Measurements from ENCODE around the gene CRYBB2.

CRYBB2 gene

GRCh38 chr22:25182131-25183110 lies 37.0 kb upstream of the CRYBB2 start:
- Mint-ChIP-seq H3K4me3 (no peak overlapping the region), H3K4me1 (no peaks in the 10 kb centered on the region), H3K9me3 (no peaks in the 10 kb centered on the region), H3K36me3 (ENCODE audit: insufficient read depth) (peaks cover 17% of the 10 kb centered on the region), H3K27me3 (no peaks in the 10 kb centered on the region), H3K27ac (ENCODE audit: low read depth) (peak overlapping the region; percentile 45)
- ATAC-seq (replicated peaks; ENCODE audit: extremely low read depth, poor library complexity, severe bottlenecking) = no peak
- no peak for DNase-seq (ENCODE audit: low spot score in 2 of 2)

DNA sequence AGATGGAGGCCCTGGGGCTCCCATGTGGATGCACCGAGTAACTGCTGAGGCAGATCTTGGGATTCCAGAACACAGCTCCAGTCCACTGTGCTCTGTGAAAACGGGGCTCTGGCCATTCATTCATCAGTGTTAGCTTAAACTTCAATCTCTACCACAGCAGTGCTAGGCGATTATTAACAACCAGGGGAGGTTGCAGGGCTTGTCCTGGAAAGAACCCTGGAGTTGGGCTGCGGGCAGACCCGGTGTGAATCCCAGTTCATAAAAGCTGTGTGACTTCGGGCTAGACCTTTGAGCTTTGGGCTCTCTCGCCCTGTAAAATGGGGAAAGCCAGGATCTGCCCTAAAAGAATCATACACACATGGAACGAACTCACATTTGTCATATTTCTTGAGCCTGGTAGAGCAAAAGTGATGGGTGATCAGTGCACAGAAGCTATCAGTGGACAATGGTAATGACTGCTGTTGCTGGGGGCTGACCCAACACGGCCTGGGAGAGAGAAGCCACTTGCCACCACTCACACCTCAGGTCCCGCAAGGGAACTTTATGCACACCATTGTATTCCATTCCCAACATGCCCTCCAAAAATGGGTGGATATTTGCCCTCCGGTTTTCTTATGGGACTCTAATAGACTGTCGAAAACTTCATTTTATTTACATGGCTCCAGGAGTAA lies 35.4 kb upstream of the CRYBB2 start:
- Mint-ChIP-seq H3K9me3 (no peaks in the 10 kb centered on the region), H3K4me1 (no peaks in the 10 kb centered on the region), H3K36me3 (ENCODE audit: insufficient read depth) (peaks cover 23% of the 10 kb centered on the region), H3K27ac (ENCODE audit: low read depth) (no peak overlapping the region), H3K27me3 (no peaks in the 10 kb centered on the region), H3K4me3 (no peak overlapping the region)
- DNase-seq (ENCODE audit: low spot score in 2 of 2) (no peak), ATAC-seq (replicated peaks; ENCODE audit: extremely low read depth, poor library complexity, severe bottlenecking) (no peak)

- no peak overlapping the region for H3K4me3 Mint-ChIP-seq
- H3K27me3 Mint-ChIP-seq = no peaks in the 10 kb centered on the region
- DNase-seq (ENCODE audit: low spot score in 2 of 2) = no peak
- peaks cover 23% of the 10 kb centered on the region for H3K36me3 Mint-ChIP-seq (ENCODE audit: insufficient read depth)
- H3K27ac Mint-ChIP-seq (ENCODE audit: low read depth) = no peak overlapping the region
- no peaks in the 10 kb centered on the region for H3K4me1 Mint-ChIP-seq
- H3K9me3 Mint-ChIP-seq = no peaks in the 10 kb centered on the region
- no peak for ATAC-seq (replicated peaks; ENCODE audit: extremely low read depth, poor library complexity, severe bottlenecking)
These were observed 33.3 kb upstream of the CRYBB2 start for GRCh38 chr22:25186140-25186539.

- Mint-ChIP-seq H3K27me3 (no peaks in the 10 kb centered on the region), H3K27ac (ENCODE audit: low read depth) (no peak overlapping the region), H3K9me3 (no peaks in the 10 kb centered on the region), H3K4me1 (no peaks in the 10 kb centered on the region), H3K36me3 (ENCODE audit: insufficient read depth) (peaks cover 24% of the 10 kb centered on the region), H3K4me3 (no peak overlapping the region)
- ATAC-seq (replicated peaks; ENCODE audit: extremely low read depth, poor library complexity, severe bottlenecking) (no peak), DNase-seq (ENCODE audit: low spot score in 2 of 2) (no peak)
These were observed 32.0 kb upstream of the CRYBB2 start for GRCh38 chr22:25187469-25187868.

GRCh38 chr22:25192406-25192805 lies 27.0 kb upstream of the CRYBB2 start:
- Mint-ChIP-seq H3K9me3 (no peaks in the 10 kb centered on the region), H3K27me3 (no peaks in the 10 kb centered on the region), H3K4me3 (no peak overlapping the region), H3K4me1 (no peaks in the 10 kb centered on the region), H3K36me3 (ENCODE audit: insufficient read depth) (peaks cover 36% of the 10 kb centered on the region), H3K27ac (ENCODE audit: low read depth) (peak overlapping the region; percentile 51)
- no peak for DNase-seq (ENCODE audit: low spot score in 2 of 2)
- ATAC-seq (replicated peaks; ENCODE audit: extremely low read depth, poor library complexity, severe bottlenecking) = no peak

- H3K4me3 Mint-ChIP-seq = no peak overlapping the region
- H3K27me3 Mint-ChIP-seq = no peaks in the 10 kb centered on the region
- no peaks in the 10 kb centered on the region for H3K4me1 Mint-ChIP-seq
- no peak overlapping the region for H3K27ac Mint-ChIP-seq (ENCODE audit: low read depth)
- ATAC-seq (replicated peaks; ENCODE audit: extremely low read depth, poor library complexity, severe bottlenecking) (no peak), DNase-seq (ENCODE audit: low spot score in 2 of 2) (no peak)
- peaks cover 33% of the 10 kb centered on the region for H3K36me3 Mint-ChIP-seq (ENCODE audit: insufficient read depth)
- H3K9me3 Mint-ChIP-seq = no peaks in the 10 kb centered on the region
These were observed 26.3 kb upstream of the CRYBB2 start for GRCh38 chr22:25193130-25193529.

- Mint-ChIP-seq H3K36me3 (ENCODE audit: insufficient read depth) (peaks cover 32% of the 10 kb centered on the region), H3K27ac (ENCODE audit: low read depth) (no peak overlapping the region)
- no peak for DNase-seq (ENCODE audit: low spot score in 2 of 2)
These were observed 25.9 kb upstream of the CRYBB2 start for GRCh38 chr22:25193548-25193947.

GRCh38 chr22:25196326-25196725 lies 23.1 kb upstream of the CRYBB2 start:
- no peak overlapping the region for H3K27ac Mint-ChIP-seq (ENCODE audit: low read depth)
- H3K36me3 Mint-ChIP-seq (ENCODE audit: insufficient read depth) = peaks cover 29% of the 10 kb centered on the region
- DNase-seq (ENCODE audit: low spot score in 2 of 2) (no peak), ATAC-seq (replicated peaks; ENCODE audit: extremely low read depth, poor library complexity, severe bottlenecking) (no peak)
- no peak overlapping the region for H3K4me3 Mint-ChIP-seq
- H3K27me3 Mint-ChIP-seq = no peaks in the 10 kb centered on the region
- no peaks in the 10 kb centered on the region for H3K4me1 Mint-ChIP-seq
- no peaks in the 10 kb centered on the region for H3K9me3 Mint-ChIP-seq

More at GRCh38 chr22:25193548-25193947, 25.9 kb upstream of the CRYBB2 start:
- H3K9me3 Mint-ChIP-seq = no peaks in the 10 kb centered on the region
- ATAC-seq (replicated peaks; ENCODE audit: extremely low read depth, poor library complexity, severe bottlenecking) = no peak
- no peaks in the 10 kb centered on the region for H3K27me3 Mint-ChIP-seq
- H3K4me1 Mint-ChIP-seq = no peaks in the 10 kb centered on the region
- H3K4me3 Mint-ChIP-seq = no peak overlapping the region

DNA sequence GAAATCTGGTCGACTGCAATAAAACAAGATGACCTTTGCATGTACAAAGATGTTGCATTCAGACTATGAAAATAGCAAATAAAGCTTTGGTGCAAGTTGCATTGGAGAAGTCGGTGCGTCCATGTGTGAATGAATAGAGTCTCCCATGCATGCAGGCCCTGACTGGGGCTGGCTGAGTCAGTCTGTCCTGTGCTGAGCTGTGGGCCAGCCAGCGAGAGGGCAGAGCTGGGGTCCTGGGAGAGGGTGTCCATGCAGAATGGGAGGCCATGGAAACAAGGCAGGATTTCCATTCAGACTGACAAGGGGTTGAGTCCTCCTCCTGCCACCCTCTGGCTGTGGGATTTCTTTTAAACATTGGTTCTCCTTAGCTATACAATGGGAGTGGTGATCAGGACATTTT lies 22.1 kb upstream of the CRYBB2 start:
- no peak for ATAC-seq (replicated peaks; ENCODE audit: extremely low read depth, poor library complexity, severe bottlenecking)
- Mint-ChIP-seq H3K4me3 (no peak overlapping the region), H3K4me1 (no peaks in the 10 kb centered on the region), H3K27ac (ENCODE audit: low read depth) (peak overlapping the region; percentile 35), H3K27me3 (no peaks in the 10 kb centered on the region), H3K9me3 (no peaks in the 10 kb centered on the region), H3K36me3 (ENCODE audit: insufficient read depth) (peaks cover 23% of the 10 kb centered on the region)
- no peak for DNase-seq (ENCODE audit: low spot score in 2 of 2)

DNA sequence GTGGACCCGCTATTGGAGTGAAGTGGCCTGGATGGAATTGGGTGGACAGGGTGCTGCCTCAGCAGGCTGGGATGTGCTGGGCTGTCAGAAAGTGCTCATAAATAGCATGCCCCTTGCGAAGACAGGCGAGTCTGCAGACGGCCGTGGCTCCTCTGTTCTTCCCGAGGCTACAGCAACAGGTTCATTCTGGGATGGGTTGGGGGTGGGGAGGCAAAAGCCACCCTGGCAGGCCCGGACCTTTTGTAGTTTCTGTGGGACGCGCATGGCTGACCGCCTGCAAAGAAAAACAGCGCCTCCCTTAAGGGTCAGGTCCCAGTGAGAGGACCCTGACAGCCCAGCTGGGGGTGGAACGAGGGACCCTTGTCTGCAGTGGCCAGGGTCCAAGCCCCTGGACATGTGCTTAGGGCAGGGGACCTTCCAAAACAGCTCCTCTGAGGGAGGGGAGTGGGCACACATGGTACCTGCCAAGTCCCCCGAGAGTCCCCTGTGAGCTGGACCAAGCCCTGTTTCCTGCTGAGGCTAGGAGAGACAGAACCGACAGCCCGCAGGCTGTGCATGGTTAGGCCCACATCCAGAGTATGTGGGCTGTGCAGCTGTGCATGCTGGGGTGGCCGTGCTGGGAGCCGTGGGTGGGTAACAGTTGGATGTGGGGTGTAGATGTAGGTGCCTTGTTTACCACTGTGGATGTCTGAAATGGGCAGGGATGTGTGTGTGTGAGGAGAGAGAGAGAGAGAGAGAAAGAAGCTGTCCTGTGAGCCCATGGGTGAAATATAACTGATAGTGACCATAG lies 19.5 kb upstream of the CRYBB2 start, which contains the start of gene CRYBB3:
CRYBB3 (plus strand) TSS at position 128 of the 790 bp plus-strand sequence. CDS start 1,539 bp downstream, outside the sequence.
- Mint-ChIP-seq H3K27ac (ENCODE audit: low read depth) (peak within 1 kb of the TSS; percentile 53), H3K36me3 (ENCODE audit: insufficient read depth) (peaks cover 13% of the 10 kb centered on the region), H3K4me3 (no peak within 1 kb of the TSS), H3K9me3 (no peaks in the 10 kb centered on the region), H3K27me3 (no peaks in the 10 kb centered on the region), H3K4me1 (no peaks in the 10 kb centered on the region)
- DNase-seq (ENCODE audit: low spot score in 2 of 2) (no peak), ATAC-seq (replicated peaks; ENCODE audit: extremely low read depth, poor library complexity, severe bottlenecking) (no peak)

GRCh38 chr22:25200967-25201366 lies 18.5 kb upstream of the CRYBB2 start:
- Mint-ChIP-seq H3K4me1 (no peaks in the 10 kb centered on the region), H3K4me3 (no peak overlapping the region), H3K27ac (ENCODE audit: low read depth) (no peak overlapping the region), H3K9me3 (no peaks in the 10 kb centered on the region), H3K27me3 (no peaks in the 10 kb centered on the region), H3K36me3 (ENCODE audit: insufficient read depth) (peaks cover 11% of the 10 kb centered on the region)
- DNase-seq (ENCODE audit: low spot score in 2 of 2) = no peak
- no peak for ATAC-seq (replicated peaks; ENCODE audit: extremely low read depth, poor library complexity, severe bottlenecking)

DNA sequence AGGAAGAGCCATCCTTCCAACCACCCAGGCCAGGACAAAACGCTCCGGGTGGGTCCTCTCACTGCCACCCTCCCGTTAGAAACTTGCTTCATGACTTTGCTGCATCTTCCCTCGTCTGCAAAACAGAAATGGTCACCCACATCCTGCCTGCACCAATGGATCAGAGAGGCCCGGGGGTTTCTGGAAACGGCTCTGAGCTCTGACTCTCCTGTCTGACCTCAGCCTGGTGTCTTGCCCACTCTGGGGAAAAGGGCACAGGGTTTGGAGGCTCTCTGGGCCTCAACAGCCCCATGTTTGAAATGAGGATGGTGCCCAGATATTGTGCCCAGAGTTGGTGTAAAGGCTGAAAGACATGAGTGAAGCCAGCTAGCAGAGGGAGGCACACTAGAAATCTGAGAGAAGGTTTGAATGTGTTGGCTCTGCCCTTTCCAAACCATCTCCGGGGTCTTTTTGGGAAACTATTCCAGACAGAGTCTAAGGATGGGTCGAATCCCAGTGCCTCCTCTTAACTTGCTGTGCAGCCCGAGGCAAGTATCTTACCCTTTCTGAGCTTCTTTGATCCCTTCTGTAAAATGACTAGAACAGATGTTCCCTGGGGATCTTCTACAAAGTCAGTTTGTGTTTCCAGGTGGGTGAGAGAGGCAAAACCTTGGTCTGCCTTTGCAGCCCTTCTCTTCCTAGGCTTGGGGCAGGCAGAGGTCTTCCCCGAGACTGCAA lies 17.7 kb upstream of the CRYBB2 start:
- H3K4me3 Mint-ChIP-seq = no peak overlapping the region
- H3K9me3 Mint-ChIP-seq = no peaks in the 10 kb centered on the region
- no peaks in the 10 kb centered on the region for H3K27me3 Mint-ChIP-seq
- H3K36me3 Mint-ChIP-seq (ENCODE audit: insufficient read depth) = peaks cover 5% of the 10 kb centered on the region
- H3K4me1 Mint-ChIP-seq = no peaks in the 10 kb centered on the region
- no peak for DNase-seq (ENCODE audit: low spot score in 2 of 2)
- ATAC-seq (replicated peaks; ENCODE audit: extremely low read depth, poor library complexity, severe bottlenecking) = no peak
- H3K27ac Mint-ChIP-seq (ENCODE audit: low read depth) = no peak overlapping the region

Data from central memory CD8-positive, alpha-beta T cell (primary cell).